LNCaP clone FGC (cell line): Measurements from ENCODE around the gene NEK6.
A peak's percentile ranks its signal among the peaks of the same experiment; 100 is the strongest.

Experiments used
- DNase-seq: peaks from one replicate; pipeline ENCODE4 v3.0.0-alpha.2; 2011; ENCODE audit warnings: low read depth
- H3K4me3 ChIP-seq: 2 replicates; pipeline ENCODE4 v1.5.1; 2011; ENCODE audit warnings: mild to moderate bottlenecking, low read depth, low read length, control low read depth
- CTCF ChIP-seq: IDR thresholded peaks from 2 replicates; pipeline ENCODE4 v1.5.1; 2012; ENCODE audit warnings: mild to moderate bottlenecking; ENCODE audit not compliant: control insufficient read depth, insufficient read depth; ENCODE audit errors: extremely low read depth

Gene NEK6

GRCh38 chr9:124290743-124291554, 33.2 kb downstream of the NEK6 start:
- no peak overlapping the region for H3K4me3 ChIP-seq
- DNase-seq, result no peak
- TF ChIP-seq CTCF, result no peak

- no peak for DNase-seq
- TF ChIP-seq CTCF, result no peak
- no peak overlapping the region for H3K4me3 ChIP-seq
These were observed 34.1 kb downstream of the NEK6 start for GRCh38 chr9:124291801-124292396.

- no peak for DNase-seq
- no peak overlapping the region for H3K4me3 ChIP-seq
- TF ChIP-seq CTCF, result no peak
These were observed 35.2 kb downstream of the NEK6 start for GRCh38 chr9:124292696-124293593.

GRCh38 chr9:124293718-124294506, 36.2 kb downstream of the NEK6 start:
- H3K4me3 ChIP-seq, result no peak overlapping the region
- TF ChIP-seq CTCF, result 0 out of 2 replicates have a peak, but pooled peaks have one; percentile 15
- DNase-seq, result no peak

- no peak overlapping the region for H3K4me3 ChIP-seq
- no peak for DNase-seq
- no peak for TF ChIP-seq CTCF
These were observed 37.5 kb downstream of the NEK6 start for GRCh38 chr9:124295159-124295794.

GRCh38 chr9:124296094-124296493, 38.3 kb downstream of the NEK6 start:
- H3K4me3 ChIP-seq, result no peak overlapping the region
- DNase-seq, result no peak
- TF ChIP-seq CTCF, result no peak
